B cell (primary cell): ENCODE results near the gene NSRP1. TPM values are rescaled to one million over a fixed set of nuclear protein-coding genes. Genes with fewer than 3 reads are reported as not detected.

Source experiments
- ATAC-seq: fragments of 200-7000 bp; cut with Tn5 transposase; one replicate; pipeline ENCODE4 v1.10.0; 2021; ENCODE audit warnings: low read depth, mild to moderate bottlenecking, moderate number of reproducible peaks, moderate library complexity
- CTCF ChIA-PET: fragments of 350-600 bp; sonication (Branson Sonifier 250); formaldehyde crosslinking; loops from one replicate; lab custom pipeline; 2021; ENCODE audit warnings: antibody characterized with exemption, inconsistent platforms; lab: Charles Lee
- POLR2A ChIA-PET: fragments of 350-600 bp; sonication (Branson Sonifier 250); formaldehyde crosslinking; loops from one replicate; lab custom pipeline; 2021; ENCODE audit warnings: antibody characterized with exemption; lab: Charles Lee
- DNase-seq: peaks from one replicate; pipeline ENCODE4 v3.0.0; 2013
- H2AFZ ChIP-seq: 2 replicates; pipeline ENCODE4 v1.6.1; 2012; ENCODE audit warnings: mild to moderate bottlenecking, low read depth, low read length; ENCODE audit not compliant: insufficient read depth, poor library complexity, severe bottlenecking
- H3K27ac ChIP-seq, 2 donors: 1 replicate in 1 of 2; 2 replicates in 1 of 2; pipeline ENCODE4 v1.5.1; 2012 to 2013; ENCODE audit warnings: low read length in 2 of 2, mild to moderate bottlenecking in 2 of 2, moderate library complexity in 1 of 2
- H3K27me3 ChIP-seq, 4 experiments: fragments of 200-600 bp in 1 of 4; sonication (generic) in 1 of 4; replicated peaks in 1 of 4; 1 replicate in 2 of 4; 2 replicates in 2 of 4; pipeline versions ENCODE4 v1.6.1 to v1.7.0; 2013 to 2016; ENCODE audit warnings: low read length in 3 of 4, mild to moderate bottlenecking in 2 of 4, mixed read lengths in 1 of 4, moderate library complexity in 1 of 4; ENCODE audit not compliant: insufficient read depth in 4 of 4, control insufficient read depth in 3 of 4; ENCODE audit errors: control extremely low read depth in 1 of 4
- H3K36me3 ChIP-seq, 2 experiments: replicated peaks in 1 of 2; 1 replicate in 1 of 2; 2 replicates in 1 of 2; pipeline versions ENCODE4 v1.6.1 to v1.7.1; 2013; ENCODE audit warnings: low read length in 1 of 2; ENCODE audit not compliant: insufficient read depth in 2 of 2, control insufficient read depth in 1 of 2; ENCODE audit errors: control extremely low read depth in 1 of 2, extremely low read depth in 1 of 2
- H3K4me1 ChIP-seq, 2 donors: fragments of 200-600 bp in 1 of 2; sonication (generic) in 1 of 2; 1 replicate in 1 of 2; 2 replicates in 1 of 2; pipeline versions ENCODE4 v1.5.1 to v1.6.1; 2013 to 2017; ENCODE audit warnings: low read length in 2 of 2; ENCODE audit not compliant: control insufficient read depth in 2 of 2, insufficient read depth in 2 of 2
- H3K4me2 ChIP-seq: replicated peaks from 2 replicates; pipeline ENCODE3; 2012; ENCODE audit warnings: mild to moderate bottlenecking, low read depth, low read length; ENCODE audit not compliant: poor library complexity, severe bottlenecking
- H3K4me3 ChIP-seq, 5 experiments: fragments of 200-600 bp in 1 of 5; sonication (generic) in 1 of 5; 1 replicate in 3 of 5; 2 replicates in 2 of 5; pipeline versions ENCODE4 v1.5.1 to v1.7.0; 2011 to 2016; ENCODE audit warnings: low read length in 4 of 5, mild to moderate bottlenecking in 4 of 5, low read depth in 2 of 5, control low read depth in 1 of 5, moderate library complexity in 1 of 5; ENCODE audit not compliant: insufficient read depth in 1 of 5; ENCODE audit errors: control extremely low read depth in 1 of 5, extremely low read depth in 1 of 5
- H3K79me2 ChIP-seq: fragments of 200-600 bp; sonication (generic); one replicate; pipeline ENCODE4 v1.6.0; 2016; ENCODE audit warnings: low read length; ENCODE audit not compliant: control insufficient read depth, insufficient read depth
- H3K9ac ChIP-seq: fragments of 200-600 bp; sonication (generic); 2 replicates; pipeline ENCODE4 v1.6.1; 2017; ENCODE audit warnings: mild to moderate bottlenecking, low read length, moderate library complexity
- H3K9me3 ChIP-seq, 3 donors: one replicate each; pipeline versions ENCODE4 v1.6.1 to v1.7.1; 2013; ENCODE audit warnings: low read length in 2 of 3; ENCODE audit not compliant: control insufficient read depth in 2 of 3, insufficient read depth in 1 of 3; ENCODE audit errors: control extremely low read depth in 1 of 3
- H4K20me1 ChIP-seq: 2 replicates; pipeline ENCODE4 v1.6.0; 2012; ENCODE audit warnings: mild to moderate bottlenecking, low read length; ENCODE audit not compliant: insufficient read depth, control insufficient read depth, poor library complexity, severe bottlenecking
- H3K27ac Mint-ChIP-seq: one replicate; pipeline ENCODE4 v1.8.0; 2021; ENCODE audit warnings: mixed read lengths
- H3K27me3 Mint-ChIP-seq: one replicate; pipeline ENCODE4 v1.8.0; 2021; ENCODE audit warnings: mixed read lengths
- H3K4me1 Mint-ChIP-seq: one replicate; pipeline ENCODE4 v1.8.0; 2021; ENCODE audit warnings: mixed read lengths
- H3K4me3 Mint-ChIP-seq: one replicate; pipeline ENCODE4 v1.8.0; 2021; ENCODE audit warnings: mixed read lengths
- H3K9me3 Mint-ChIP-seq: one replicate; pipeline ENCODE4 v1.8.0; 2022; ENCODE audit warnings: mixed read lengths; ENCODE audit not compliant: insufficient read depth
- CTCF ChIP-seq: fragments of 200-600 bp; IDR thresholded peaks from one replicate; pipeline ENCODE4 v1.8.0; 2022; ENCODE audit warnings: antibody characterized with exemption, mild to moderate bottlenecking
- EZH2 ChIP-seq: IDR thresholded peaks from 2 replicates; pipeline ENCODE4 v1.6.1; 2012; ENCODE audit warnings: borderline replicate concordance, low read depth, mild to moderate bottlenecking, moderate library complexity, low read length; ENCODE audit not compliant: insufficient read depth, poor library complexity, severe bottlenecking
- WGBS: methylation state at CpG from one replicate; pipeline ENCODE4 v1.1.5; 2013; ENCODE audit warnings: missing lambda C conversion rate; ENCODE audit not compliant: insufficient coverage; 5-methylcytosine and 5-hydroxymethylcytosine counted together
- intact Hi-C: fragments of 100-400 bp; cut with micrococcal nuclease; formaldehyde crosslinking; loops from one replicate; pipeline ENCODE4 v1.10.0; 2022
- polyA plus RNA-seq: library from polyadenylated mRNA; depleted of rRNA; stranded (reverse); fragments of >200 nt; gene quantifications from 2 replicates; pipeline ENCODE4 v1.2.3, GENCODE V29; 2012
- total RNA-seq, 2 donors: library from RNA; stranded (reverse); fragments of 120-200 nt in 1 of 2; gene quantifications; 1 replicate in 1 of 2; 2 replicates in 1 of 2; pipeline versions ENCODE4 v1.2.3 to v1.2.4, GENCODE V29; 2013 to 2022

The NSRP1 gene
- total and polyA plus RNA-seq, 2 donors (not counting 1 experiment from before 2014, with no cell fraction given) = 11.2 to 46.2 TPM

DNA sequence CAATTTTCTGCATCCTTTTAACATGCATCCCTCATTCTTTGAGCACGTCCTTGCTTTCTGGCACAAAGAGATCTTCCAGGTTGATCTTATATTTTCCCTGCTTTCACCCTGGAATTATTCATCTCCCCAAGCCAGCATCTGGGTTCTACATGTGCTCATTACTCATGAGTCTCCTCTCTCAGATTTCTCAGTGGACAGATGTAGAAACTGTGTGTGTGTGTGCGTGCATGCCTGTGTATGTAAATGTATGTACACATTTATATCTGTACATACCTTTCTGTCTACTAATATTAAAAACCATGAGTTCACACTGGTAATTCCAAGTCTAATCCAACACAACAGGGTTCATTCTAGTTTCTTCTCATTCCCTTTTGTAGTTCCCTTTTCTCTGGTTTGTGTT, 41.9 kb upstream of the NSRP1 start:
- ATAC-seq (no peak), DNase-seq (no peak)
- intact Hi-C loops = no loop called here
- no peaks in the 10 kb centered on the region for H3K9me3 Mint-ChIP-seq
- CTCF ChIA-PET = no interaction called here
- no peaks in the 10 kb centered on the region for H3K27me3 ChIP-seq
- no peaks in the 10 kb centered on the region for H3K4me1 Mint-ChIP-seq
- H3K4me3 ChIP-seq = no peak overlapping the region
- no peak overlapping the region for H2AFZ ChIP-seq
- H3K4me2 ChIP-seq = no peak overlapping the region
- WGBS = 100% methylated on average over 1 of the region's 2 CpGs
- peaks cover 16% of the 10 kb centered on the region for H3K27me3 Mint-ChIP-seq
- H3K9me3 ChIP-seq = no peaks in the 10 kb centered on the region
- no peak overlapping the region for H3K27ac ChIP-seq
- TF ChIP-seq CTCF = no peak
- TF ChIP-seq EZH2 = no peak
- POLR2A ChIA-PET = no interaction called here
- H3K79me2 ChIP-seq = no peaks in the 10 kb centered on the region
- no peak overlapping the region for H3K27ac Mint-ChIP-seq
- no peak overlapping the region for H3K4me3 Mint-ChIP-seq
- no peaks in the 10 kb centered on the region for H4K20me1 ChIP-seq
- no peak overlapping the region for H3K9ac ChIP-seq
- H3K4me1 ChIP-seq = no peaks in the 10 kb centered on the region
- H3K36me3 ChIP-seq = no peaks in the 10 kb centered on the region

GRCh38 chr17:30082773-30083172, 33.8 kb upstream of the NSRP1 start:
- no peak overlapping the region for H2AFZ ChIP-seq
- WGBS = no CpG with 5 or more reads among the region's 5 CpGs
- ATAC-seq = no peak
- Mint-ChIP-seq H3K4me3 (no peak overlapping the region), H3K27ac (no peak overlapping the region), H3K27me3 (peaks cover 31% of the 10 kb centered on the region), H3K4me1 (no peaks in the 10 kb centered on the region), H3K9me3 (no peaks in the 10 kb centered on the region)
- no peaks in the 10 kb centered on the region for H3K79me2 ChIP-seq
- DNase-seq = no peak
- no peak overlapping the region for H3K4me3 ChIP-seq
- no peak overlapping the region for H3K27ac ChIP-seq
- H3K9ac ChIP-seq = no peak overlapping the region
- H3K9me3 ChIP-seq = no peaks in the 10 kb centered on the region
- no peaks in the 10 kb centered on the region for H4K20me1 ChIP-seq
- intact Hi-C loops = no loop called here
- H3K4me2 ChIP-seq = no peak overlapping the region
- ChIA-PET CTCF (interaction anchor here (4.9 kb wide), 1 partner anchor 11 kb away, joined by 35 read pairs; no protein-coding TSS in a partner anchor), POLR2A (no interaction called here)
- TF ChIP-seq CTCF (no peak), EZH2 (no peak)
- H3K27me3 ChIP-seq = no peaks in the 10 kb centered on the region
- H3K36me3 ChIP-seq = no peaks in the 10 kb centered on the region
- no peaks in the 10 kb centered on the region for H3K4me1 ChIP-seq
